Gastroesophageal sphincter (tissue), 4 donors: Measurements from ENCODE around the gene RARRES1. TPM values are rescaled to one million over a fixed set of nuclear protein-coding genes. Genes with fewer than 3 reads are reported as not detected.

Experiments
- ATAC-seq: fragments of 150-250 bp; one replicate; pipeline ENCODE4 v1.9.1; 2016; ENCODE audit warnings: mild to moderate bottlenecking, moderate library complexity
- H3K27ac ChIP-seq, 4 donors: fragments of 200-600 bp; sonication (generic) in 3 of 4; 1 replicate in 3 of 4; 2 replicates in 1 of 4; pipeline ENCODE4 v1.5.1; 2016 to 2019
- H3K27me3 ChIP-seq: fragments of 200-600 bp; sonication (generic); one replicate; pipeline ENCODE4 v1.5.1; 2019
- H3K36me3 ChIP-seq, 2 donors: fragments of 200-600 bp; sonication (generic); one replicate each; pipeline ENCODE4 v1.5.1; 2019; ENCODE audit warnings: control low read depth in 1 of 2
- H3K4me1 ChIP-seq, 3 donors: fragments of 200-600 bp; sonication (generic); 1 replicate in 2 of 3; 2 replicates in 1 of 3; pipeline ENCODE4 v1.5.1; 2016 to 2019; ENCODE audit warnings: control low read depth in 2 of 3
- H3K4me3 ChIP-seq, 2 donors: fragments of 200-600 bp; sonication (generic); one replicate each; pipeline ENCODE4 v1.5.1; 2019; ENCODE audit warnings: mild to moderate bottlenecking in 1 of 2, moderate library complexity in 1 of 2
- H3K9me3 ChIP-seq, 3 donors: fragments of 200-600 bp; sonication (generic); one replicate each; pipeline ENCODE4 v1.5.1; 2017 to 2019; ENCODE audit warnings: control low read depth in 2 of 3
- CTCF ChIP-seq, 4 experiments: fragments of 200-600 bp in 2 of 4; fragments of 450-650 bp in 2 of 4; sonication (generic) in 1 of 4; IDR thresholded peaks; one replicate each; pipeline ENCODE4 v1.5.1; 2017 to 2019; ENCODE audit warnings: antibody characterized with exemption in 4 of 4, mild to moderate bottlenecking in 2 of 4, moderate library complexity in 2 of 4
- EP300 ChIP-seq: sonication (generic); formaldehyde crosslinking; IDR thresholded peaks from one replicate; pipeline ENCODE4 v1.6.1; 2017; ENCODE audit warnings: antibody characterized with exemption, mild to moderate bottlenecking
- POLR2A ChIP-seq, 2 donors: fragments of 450-650 bp; IDR thresholded peaks; one replicate each; pipeline ENCODE4 v1.6.1; 2017; ENCODE audit warnings: antibody characterized with exemption in 2 of 2, mild to moderate bottlenecking in 2 of 2, moderate library complexity in 1 of 2
- POLR2AphosphoS5 ChIP-seq: sonication (generic); formaldehyde crosslinking; IDR thresholded peaks from one replicate; pipeline ENCODE4 v1.6.1; 2017; ENCODE audit warnings: antibody characterized with exemption
- WGBS, 2 donors: methylation state at CpG; one replicate each; pipeline ENCODE4 v1.1.5; 2018; ENCODE audit warnings: low coverage in 1 of 2; 5-methylcytosine and 5-hydroxymethylcytosine counted together
- total RNA-seq, 4 donors: library from RNA; depleted of rRNA; stranded (reverse); fragments of >200 nt; gene quantifications; one replicate each; pipeline ENCODE4 v1.1.0, GENCODE V29; 2016

Gene RARRES1
- total RNA-seq, 4 donors from 2014 or later, result 4.8 to 110 (median 42.7) TPM

DNA sequence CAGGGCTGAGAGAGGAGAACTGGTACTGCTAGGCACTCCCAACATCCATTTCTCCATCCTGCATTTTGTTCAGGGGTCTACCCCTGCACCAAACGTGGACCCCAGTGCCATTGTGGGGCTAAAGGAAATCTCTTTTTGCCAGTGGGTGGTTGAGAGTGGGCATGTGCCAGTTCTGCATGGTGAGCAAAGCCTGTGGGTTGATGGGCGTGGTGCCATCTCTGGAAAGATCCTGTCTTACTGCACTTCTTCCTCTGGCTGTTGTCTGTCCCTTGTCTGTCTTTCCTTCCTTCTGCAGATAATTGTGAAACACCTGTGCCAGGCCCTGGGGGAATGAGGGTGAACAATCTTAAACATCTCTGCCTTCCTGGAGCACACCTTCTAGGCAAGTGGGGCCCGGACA, 1.4 kb upstream of the RARRES1 start:
- 84% methylated on average over 2 of the region's 3 CpGs; no CpG with 5 or more reads in 1 of the 2 donors for WGBS, 2 donors
- H3K27me3 ChIP-seq, result no peaks in the 10 kb centered on the region
- peaks cover 0 to 34% of the 10 kb centered on the region in 2 donors for H3K36me3 ChIP-seq
- no peak for TF ChIP-seq CTCF (IDR thresholded peaks at IDR 0.05)
- no peak for TF ChIP-seq POLR2A (IDR thresholded peaks at IDR 0.05)
- TF ChIP-seq POLR2AphosphoS5, result no peak
- no peak for TF ChIP-seq EP300
- peak overlapping the region in 1 of 2 donors; percentile 87 for H3K4me3 ChIP-seq
- H3K27ac ChIP-seq, result peak overlapping the region in 3 of 4 donors; percentile 60 to 87 (median 84)
- no peak for ATAC-seq
- H3K4me1 ChIP-seq, result peaks cover 0 to 40% (median 14%) of the 10 kb centered on the region in 3 donors
- H3K9me3 ChIP-seq, result peaks cover 0 to 11% (median 0%) of the 10 kb centered on the region in 3 donors

GRCh38 chr3:158732856-158733200, 571 bp upstream of the RARRES1 start:
- Histone ChIP-seq H3K4me3 (peak overlapping the region; percentile 35 to 87), H3K27ac (peak overlapping the region; percentile 20 to 89 (median 86)), H3K27me3 (no peaks in the 10 kb centered on the region), H3K4me1 (peaks cover 0 to 48% (median 17%) of the 10 kb centered on the region in 3 donors), H3K9me3 (peaks cover 0 to 11% (median 0%) of the 10 kb centered on the region in 3 donors), H3K36me3 (peaks cover 0 to 25% of the 10 kb centered on the region in 2 donors)
- ATAC-seq, result no peak
- WGBS, 2 donors, result 70 to 72% methylated on average over 2 to 4 of the region's 15 CpGs
- TF ChIP-seq POLR2AphosphoS5, result no peak

- no peaks in the 10 kb centered on the region for H3K27me3 ChIP-seq
- peaks cover 0 to 17% of the 10 kb centered on the region in 2 donors for H3K36me3 ChIP-seq
- peak overlapping the region in 3 of 4 donors; percentile 84 to 89 (median 87) for H3K27ac ChIP-seq
- peak overlapping the region; percentile 35 to 87 for H3K4me3 ChIP-seq
- no peak for ATAC-seq
- TF ChIP-seq EP300 (no peak), POLR2AphosphoS5 (no peak), POLR2A (IDR thresholded peaks at IDR 0.05) (no peak), CTCF (IDR thresholded peaks at IDR 0.05) (no peak)
- H3K9me3 ChIP-seq, result peaks cover 0 to 11% (median 0%) of the 10 kb centered on the region in 3 donors
- 55 to 61% methylated on average over 5 to 7 of the region's 14 CpGs for WGBS, 2 donors
- H3K4me1 ChIP-seq, result peaks cover 0 to 60% (median 22%) of the 10 kb centered on the region in 3 donors
Measured at GRCh38 chr3:158731486-158731885, 771 bp downstream of the RARRES1 start.

- H3K4me3 ChIP-seq, result no peak overlapping the region
- no peaks in the 10 kb centered on the region for H3K36me3 ChIP-seq
- TF ChIP-seq POLR2AphosphoS5 (no peak), EP300 (no peak), POLR2A (IDR thresholded peaks at IDR 0.05) (no peak), CTCF (IDR thresholded peaks at IDR 0.05) (no peak)
- no peak overlapping the region for H3K27ac ChIP-seq
- no peaks in the 10 kb centered on the region for H3K9me3 ChIP-seq
- no peaks in the 10 kb centered on the region for H3K27me3 ChIP-seq
- H3K4me1 ChIP-seq, result peaks cover 2 to 76% (median 29%) of the 10 kb centered on the region in 3 donors
- ATAC-seq, result no peak
Measured at GRCh38 chr3:158728851-158729250, 3.4 kb downstream of the RARRES1 start.

GRCh38 chr3:158728061-158728377, 4.2 kb downstream of the RARRES1 start:
- Histone ChIP-seq H3K4me1 (peaks cover 2 to 71% (median 22%) of the 10 kb centered on the region in 3 donors), H3K36me3 (no peaks in the 10 kb centered on the region), H3K27me3 (no peaks in the 10 kb centered on the region), H3K4me3 (no peak overlapping the region), H3K9me3 (no peaks in the 10 kb centered on the region), H3K27ac (no peak overlapping the region)
- no peak for ATAC-seq
- TF ChIP-seq CTCF (IDR thresholded peaks at IDR 0.05) (no peak), POLR2AphosphoS5 (no peak), EP300 (no peak), POLR2A (IDR thresholded peaks at IDR 0.05) (no peak)
- WGBS, 2 donors, result 44 to 47% methylated on average over 3 to 4 of the region's 4 CpGs
